Skeletal muscle cell (primary cell): ENCODE results near the gene GATA1.

Source experiments
- DNase-seq: peaks from one replicate; pipeline ENCODE4 v3.0.0-alpha.2; 2010; ENCODE audit warnings: low read depth
- H3K4me3 ChIP-seq: 2 replicates; pipeline ENCODE4 v1.5.1; 2011; ENCODE audit warnings: low read depth, mild to moderate bottlenecking, control low read depth, low read length, moderate library complexity

GATA1 gene

DNA sequence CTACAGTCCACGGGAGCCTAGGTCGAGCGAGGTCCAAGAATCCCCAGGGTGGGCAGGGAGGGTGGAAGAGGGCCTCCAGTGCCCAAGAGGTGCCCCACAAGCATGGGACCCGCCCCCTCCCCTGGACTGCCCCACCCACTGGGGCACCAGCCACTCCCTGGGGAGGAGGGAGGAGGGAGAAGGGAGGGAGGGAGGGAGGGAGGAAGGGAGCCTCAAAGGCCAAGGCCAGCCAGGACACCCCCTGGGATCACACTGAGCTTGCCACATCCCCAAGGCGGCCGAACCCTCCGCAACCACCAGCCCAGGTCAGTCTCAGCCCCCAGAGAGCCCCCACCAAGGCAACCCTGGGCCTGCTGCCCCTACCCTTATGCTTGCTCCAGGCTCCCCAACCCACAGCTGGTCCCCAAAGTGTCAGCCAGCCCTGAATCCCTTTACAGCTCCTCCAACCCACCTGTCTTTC lies at the start of gene GATA1:
TSS of gene GATA1 (plus strand) at position 250 of the 460 bp plus-strand sequence. CDS start 4,520 bp downstream, outside the sequence.
- H3K4me3 ChIP-seq: no peak within 1 kb of the TSS
- DNase-seq: no peak

GRCh38 chrX:48736878-48737212 lies 49.5 kb upstream of the GATA1 start:
- DNase-seq: no peak
- H3K4me3 ChIP-seq: peak overlapping the region; percentile 58

- DNase-seq: peak; percentile 93
- peak overlapping the region; percentile 58 for H3K4me3 ChIP-seq
Observed at GRCh38 chrX:48737213-48737938, 49.0 kb upstream of the GATA1 start.

- peak overlapping the region; percentile 58 for H3K4me3 ChIP-seq
- no peak for DNase-seq
Observed at GRCh38 chrX:48737940-48738339, 48.5 kb upstream of the GATA1 start.

DNA sequence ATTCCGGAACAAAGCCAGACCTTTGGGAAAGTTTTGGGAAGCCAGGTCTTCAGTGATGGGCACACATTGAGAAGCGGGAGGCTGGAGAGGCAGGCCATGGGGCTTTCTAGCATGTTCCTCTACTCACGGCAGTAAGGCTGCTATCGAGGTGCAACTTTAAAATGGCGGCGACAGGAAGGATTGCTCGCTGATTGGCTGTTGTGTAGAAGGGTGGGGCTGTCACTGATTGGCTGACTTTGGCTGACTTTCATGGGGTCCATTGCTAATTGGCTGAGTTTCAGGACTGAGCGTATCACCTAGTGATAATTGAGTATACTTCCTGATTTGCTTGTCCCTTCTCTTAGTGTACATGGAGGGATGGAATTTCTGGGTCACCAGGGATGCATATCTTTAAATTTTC lies 44.6 kb upstream of the GATA1 start:
- no peak for DNase-seq
- H3K4me3 ChIP-seq: no peak overlapping the region

GRCh38 chrX:48745222-48745621 lies 41.2 kb upstream of the GATA1 start:
- no peak for DNase-seq
- H3K4me3 ChIP-seq: no peak overlapping the region

DNA sequence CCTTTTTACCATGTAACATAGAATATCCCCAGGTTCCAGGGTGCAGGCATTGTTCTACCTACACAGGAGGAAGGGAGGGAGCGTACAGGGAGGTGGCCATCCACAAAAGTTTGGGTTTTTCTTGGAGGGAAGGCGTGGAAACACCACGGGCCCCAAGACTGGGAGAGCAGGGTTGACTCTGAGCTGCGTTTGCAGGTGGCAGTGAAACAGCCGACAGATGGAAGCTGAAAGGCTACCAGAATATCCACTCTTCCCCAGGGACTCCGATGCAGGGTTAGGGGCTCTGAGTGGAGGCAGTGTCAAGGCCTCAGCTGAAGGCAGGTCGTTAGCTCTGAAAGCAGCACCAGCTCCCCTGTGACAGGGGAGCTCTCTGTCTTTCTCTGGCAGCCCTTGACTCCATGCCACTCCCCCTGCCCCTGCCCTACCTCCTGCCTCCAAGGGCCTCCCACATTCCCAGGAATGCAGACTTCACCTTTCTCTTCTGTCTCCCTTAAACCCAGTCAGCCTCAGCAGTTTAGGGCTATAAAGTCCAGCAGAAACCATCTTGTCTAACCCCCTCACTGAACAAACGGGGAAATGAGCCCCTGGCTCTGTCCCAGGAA lies 38.9 kb upstream of the GATA1 start:
- no peak for DNase-seq
- H3K4me3 ChIP-seq: no peak overlapping the region

DNA sequence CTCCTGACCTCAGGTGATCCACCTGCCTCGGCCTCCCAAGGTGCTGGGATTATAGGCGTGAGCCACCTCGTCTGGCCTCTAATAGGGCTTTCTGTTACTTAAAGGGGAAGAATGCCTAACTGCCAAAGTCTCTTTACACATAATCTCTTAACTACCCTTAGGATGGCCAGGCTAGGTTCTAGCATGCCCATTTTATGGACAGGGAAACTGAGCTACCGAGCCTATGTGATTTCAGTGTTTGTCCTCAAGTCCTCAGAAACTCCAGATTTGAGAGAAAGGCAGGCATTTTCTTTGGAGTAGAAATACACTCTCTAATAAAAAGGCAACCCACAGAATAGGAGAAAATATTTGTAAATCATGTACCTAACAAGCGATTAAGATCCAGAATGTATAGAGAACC lies 37.2 kb upstream of the GATA1 start:
- no peak for DNase-seq
- H3K4me3 ChIP-seq: no peak overlapping the region

GRCh38 chrX:48751343-48751742 lies 35.0 kb upstream of the GATA1 start:
- DNase-seq: no peak
- no peak overlapping the region for H3K4me3 ChIP-seq

DNA sequence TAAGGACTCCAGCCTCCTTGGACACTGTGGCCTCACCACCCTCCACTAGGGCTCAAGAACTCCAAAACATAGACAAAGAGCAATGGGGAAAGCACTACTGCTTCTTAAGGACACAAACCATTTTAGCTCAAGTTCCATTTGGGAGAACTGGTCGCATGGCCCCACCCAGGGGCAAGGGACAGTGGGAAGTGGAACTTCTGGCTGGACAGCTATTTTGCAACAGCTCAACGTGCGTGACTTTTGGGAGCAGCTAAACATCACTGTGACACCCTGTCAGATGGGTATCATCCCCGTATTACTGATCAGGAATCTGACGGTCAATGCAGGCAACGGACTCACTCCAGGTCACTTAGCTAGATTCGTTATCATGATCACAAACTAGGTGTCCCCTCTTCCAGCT lies 33.9 kb upstream of the GATA1 start:
- DNase-seq: no peak
- no peak overlapping the region for H3K4me3 ChIP-seq

- DNase-seq: no peak
- no peak overlapping the region for H3K4me3 ChIP-seq
Observed at GRCh38 chrX:48753708-48754228, 32.6 kb upstream of the GATA1 start.

DNA sequence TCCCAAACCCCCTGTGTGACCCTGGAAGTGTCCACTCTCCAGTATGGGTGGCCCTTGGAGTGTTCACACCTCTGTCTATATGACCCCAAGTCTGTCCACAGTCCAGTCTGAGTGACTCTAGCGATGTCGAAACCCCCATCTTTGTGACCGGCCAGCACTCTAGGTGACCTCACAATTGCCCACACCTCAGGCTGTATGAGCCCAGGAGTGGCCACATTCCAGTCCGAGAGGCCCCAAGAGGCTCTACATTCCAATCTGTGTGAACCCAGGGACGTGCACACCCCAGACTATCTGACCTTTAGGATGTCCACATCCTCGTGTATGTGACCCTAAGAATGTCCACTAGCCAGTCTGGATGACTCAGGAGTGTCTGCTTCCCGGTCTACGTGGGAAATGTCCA lies 32.2 kb upstream of the GATA1 start:
- no peak overlapping the region for H3K4me3 ChIP-seq
- DNase-seq: no peak

DNA sequence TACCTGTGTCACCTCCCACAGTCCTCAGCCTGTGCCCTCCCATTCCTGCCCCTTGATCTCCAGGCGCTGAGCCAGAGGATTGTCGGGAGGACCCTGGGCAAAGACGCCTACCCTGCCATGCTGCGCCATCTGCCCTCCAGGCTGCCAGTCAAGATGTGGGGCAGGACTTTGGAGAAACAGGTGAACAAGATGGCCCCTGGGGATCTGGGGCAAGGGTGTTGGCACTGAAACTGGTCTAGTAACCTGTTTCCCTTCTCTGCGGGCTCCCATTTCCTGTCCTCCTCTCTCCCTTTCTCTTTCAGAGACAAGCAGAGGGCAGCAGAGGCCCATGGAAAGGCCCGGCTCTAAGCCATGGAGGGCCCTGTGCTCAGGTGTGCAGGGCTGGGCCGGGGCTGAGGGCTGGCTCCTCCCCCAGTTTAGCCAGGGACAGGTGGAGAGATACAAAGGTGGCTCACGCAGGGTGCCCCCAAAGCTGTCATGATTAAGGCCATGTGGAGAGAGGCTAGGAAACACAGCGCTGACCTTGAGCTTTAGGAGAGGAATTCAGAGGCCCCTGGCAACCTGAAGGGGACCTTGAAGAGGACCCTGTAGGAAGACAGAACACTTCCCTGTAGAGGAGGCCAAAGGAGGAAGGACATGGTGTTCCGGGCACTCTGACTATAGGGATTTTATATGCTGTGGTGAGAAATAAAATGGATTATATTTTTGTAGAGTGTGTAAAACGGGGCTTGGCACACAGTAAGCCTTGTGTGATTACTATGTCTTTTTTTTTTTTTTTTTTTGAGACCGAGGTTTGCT lies 24.5 kb upstream of the GATA1 start, which contains the start of gene GLOD5:
TSS of gene GLOD5 (plus strand) at position 74 of the 798 bp plus-strand sequence. CDS start at position 118, 44 bp downstream.
- no peak for DNase-seq

DNA sequence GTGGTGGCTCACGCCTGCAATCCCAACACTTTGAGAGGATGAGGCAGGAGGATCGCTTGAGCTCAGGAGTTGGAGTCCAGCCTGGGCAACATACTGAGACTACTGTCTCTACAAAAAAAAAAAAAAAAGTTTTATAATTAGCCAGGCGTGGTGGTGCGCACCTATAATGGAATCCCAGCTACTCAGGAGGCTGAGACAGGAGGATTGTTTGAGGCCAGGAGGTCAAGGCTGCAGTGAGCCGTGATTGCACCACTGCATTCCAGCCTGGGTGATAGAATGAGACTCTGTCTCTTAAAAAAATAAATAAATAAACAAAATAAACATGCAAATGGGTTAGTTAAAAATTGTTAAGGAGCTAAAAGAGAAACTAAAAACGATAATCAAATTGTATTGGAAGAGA lies 17.2 kb upstream of the GATA1 start:
- H3K4me3 ChIP-seq: no peak overlapping the region
- DNase-seq: no peak

More for the DNA sequence above, 24.5 kb upstream of the GATA1 start, which contains the start of gene GLOD5:
- H3K4me3 ChIP-seq: no peak within 1 kb of the TSS

GRCh38 chrX:48770296-48770695 lies 16.1 kb upstream of the GATA1 start:
- H3K4me3 ChIP-seq: no peak overlapping the region
- DNase-seq: no peak

DNA sequence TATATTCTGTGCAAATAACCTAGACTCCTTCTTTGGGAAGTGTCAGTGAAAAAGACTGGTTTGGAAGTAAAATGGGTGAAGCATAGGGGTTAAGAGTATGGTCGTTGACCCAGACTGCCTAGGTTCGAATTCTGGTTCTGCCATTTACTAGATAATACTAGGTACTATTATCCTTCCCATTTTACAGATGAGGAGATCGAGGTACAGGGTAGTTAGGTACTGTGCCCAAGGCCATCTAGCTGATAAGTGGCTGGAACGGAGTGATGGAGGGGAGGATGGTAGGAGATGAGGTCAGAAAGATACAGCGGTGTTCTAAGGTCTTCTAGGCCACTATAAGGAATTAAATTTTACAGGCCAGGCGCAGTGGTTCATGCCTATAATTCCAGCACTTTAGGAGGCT lies 13.8 kb upstream of the GATA1 start:
- no peak for DNase-seq
- no peak overlapping the region for H3K4me3 ChIP-seq

DNA sequence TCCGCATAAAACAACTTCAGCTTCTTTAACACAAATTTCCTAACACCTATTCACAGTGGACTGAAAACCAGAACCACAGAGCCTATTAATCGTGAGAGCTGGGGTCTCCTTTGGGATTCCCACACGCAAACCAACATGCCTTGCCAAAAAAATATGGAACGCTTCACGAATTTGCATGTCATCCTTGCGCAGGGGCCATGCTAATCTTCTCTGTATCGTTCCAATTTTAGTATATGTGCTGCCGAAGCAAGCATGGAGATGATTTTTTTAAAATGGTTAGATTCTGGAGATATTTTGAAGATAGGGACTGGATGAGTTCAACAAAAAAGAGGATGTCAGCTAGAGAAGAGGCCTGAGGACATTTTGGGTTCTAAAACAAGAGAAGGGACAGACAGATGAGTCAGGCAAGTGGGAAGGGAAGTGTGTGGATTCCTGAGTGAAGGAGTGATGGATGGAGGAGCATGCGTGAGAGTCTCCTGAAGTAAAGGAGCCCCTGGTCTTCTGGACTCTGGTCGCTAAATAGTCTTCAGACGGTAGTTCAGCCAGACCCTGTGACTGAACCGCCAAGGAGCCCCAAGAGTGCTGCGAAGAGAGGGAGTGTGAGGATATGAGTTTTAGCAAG lies 9.5 kb upstream of the GATA1 start:
- DNase-seq: no peak
- no peak overlapping the region for H3K4me3 ChIP-seq

DNA sequence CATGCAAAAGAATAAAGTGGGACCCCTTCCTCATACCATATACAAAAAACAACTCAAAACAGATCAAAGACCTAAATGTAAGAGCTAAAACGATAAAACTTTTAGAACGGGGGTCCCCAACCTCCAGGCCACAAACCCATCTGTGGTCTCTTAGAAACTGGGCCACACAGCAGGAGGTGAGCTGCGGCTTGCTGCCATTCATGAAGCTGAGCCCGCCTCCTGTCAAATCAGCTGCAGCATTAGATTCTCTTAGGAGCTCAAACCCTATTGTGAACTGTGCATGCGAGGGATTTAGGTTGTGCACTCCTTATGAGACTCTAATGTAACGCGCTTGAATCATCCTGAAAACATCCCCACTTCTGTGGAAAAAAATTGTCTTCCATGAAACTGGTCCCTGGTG lies 7.0 kb upstream of the GATA1 start:
- DNase-seq: no peak
- H3K4me3 ChIP-seq: no peak overlapping the region

DNA sequence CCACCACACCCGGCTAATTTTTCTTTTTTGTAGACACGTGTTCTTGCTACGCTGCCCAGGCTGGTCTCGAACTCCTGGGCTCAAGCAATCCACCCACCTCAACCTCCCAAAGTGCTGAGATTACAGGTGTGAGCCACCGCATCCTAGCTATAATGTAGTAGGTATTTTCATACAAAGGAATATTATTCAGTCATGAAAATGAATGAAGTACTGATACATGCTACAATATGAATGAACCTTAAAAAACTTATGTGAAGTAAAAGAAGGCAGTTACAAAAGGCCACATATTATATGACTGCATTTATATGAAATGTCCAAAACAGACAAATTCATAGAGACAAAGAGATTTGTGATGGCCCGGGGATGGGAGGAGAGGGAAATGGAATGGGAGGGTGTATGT lies 4.7 kb upstream of the GATA1 start:
- no peak for DNase-seq
- no peak overlapping the region for H3K4me3 ChIP-seq

DNA sequence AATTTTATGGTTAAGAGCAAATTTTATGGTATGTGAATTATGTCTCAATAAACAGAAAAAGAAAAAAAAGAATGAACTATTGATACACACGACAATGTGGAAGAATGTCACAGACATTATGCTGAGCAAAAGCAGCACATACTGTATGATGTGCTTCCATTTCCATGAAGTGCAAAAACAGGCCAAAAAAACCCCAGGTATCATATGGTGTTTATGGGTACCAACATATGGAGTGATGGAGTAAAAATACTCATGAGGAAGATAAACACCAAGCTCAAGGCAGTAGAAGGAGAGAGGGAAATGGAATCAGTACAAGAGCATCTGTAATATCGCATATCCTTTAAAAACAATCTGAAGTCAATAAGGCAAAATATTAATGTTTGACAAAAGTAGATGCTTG lies 4.2 kb upstream of the GATA1 start:
- no peak for DNase-seq

More for the DNA sequence above, 4.2 kb upstream of the GATA1 start:
- H3K4me3 ChIP-seq: no peak overlapping the region
